ENCODE data around the gene CIDEA. TPM values are rescaled to one million over a fixed set of nuclear protein-coding genes. Genes with fewer than 3 reads are reported as not detected.

Gene CIDEA
- total RNA-seq, 4 donors from 2014 or later, result 0.31 to 5.1 (median 0.59) TPM; not detected in 1

DNA sequence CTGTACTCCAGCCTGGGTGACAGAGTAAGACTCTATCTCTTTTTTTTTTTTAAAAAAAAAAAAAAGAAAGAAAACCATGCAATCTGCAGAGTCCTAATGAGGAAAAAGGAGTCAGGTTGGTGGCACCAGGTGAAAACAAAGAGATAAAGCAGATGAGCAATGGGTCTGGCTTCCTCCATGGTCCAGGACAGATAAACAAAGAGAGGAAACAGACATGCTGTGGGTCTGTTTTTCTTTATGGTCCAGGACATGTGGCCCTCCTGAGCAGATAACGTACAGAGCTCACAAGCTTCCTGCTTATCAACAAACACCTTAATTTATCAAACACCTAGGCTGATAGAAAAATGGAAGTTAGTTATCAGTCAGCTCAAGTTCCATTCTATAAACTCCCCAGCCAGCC, 29.5 kb downstream of the CIDEA start:
- H3K27me3 ChIP-seq, result no peaks in the 10 kb centered on the region
- H3K4me1 ChIP-seq, result peaks cover 0 to 57% (median 13%) of the 10 kb centered on the region in 3 donors
- H3K4me3 ChIP-seq, result no peak overlapping the region
- H3K36me3 ChIP-seq, result no peaks in the 10 kb centered on the region
- TF ChIP-seq, protein P1, sequence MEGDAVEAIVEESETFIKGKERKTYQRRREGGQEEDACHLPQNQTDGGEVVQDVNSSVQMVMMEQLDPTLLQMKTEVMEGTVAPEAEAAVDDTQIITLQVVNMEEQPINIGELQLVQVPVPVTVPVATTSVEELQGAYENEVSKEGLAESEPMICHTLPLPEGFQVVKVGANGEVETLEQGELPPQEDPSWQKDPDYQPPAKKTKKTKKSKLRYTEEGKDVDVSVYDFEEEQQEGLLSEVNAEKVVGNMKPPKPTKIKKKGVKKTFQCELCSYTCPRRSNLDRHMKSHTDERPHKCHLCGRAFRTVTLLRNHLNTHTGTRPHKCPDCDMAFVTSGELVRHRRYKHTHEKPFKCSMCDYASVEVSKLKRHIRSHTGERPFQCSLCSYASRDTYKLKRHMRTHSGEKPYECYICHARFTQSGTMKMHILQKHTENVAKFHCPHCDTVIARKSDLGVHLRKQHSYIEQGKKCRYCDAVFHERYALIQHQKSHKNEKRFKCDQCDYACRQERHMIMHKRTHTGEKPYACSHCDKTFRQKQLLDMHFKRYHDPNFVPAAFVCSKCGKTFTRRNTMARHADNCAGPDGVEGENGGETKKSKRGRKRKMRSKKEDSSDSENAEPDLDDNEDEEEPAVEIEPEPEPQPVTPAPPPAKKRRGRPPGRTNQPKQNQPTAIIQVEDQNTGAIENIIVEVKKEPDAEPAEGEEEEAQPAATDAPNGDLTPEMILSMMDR (IDR thresholded peaks at IDR 0.05), result no peak
- no peak for TF ChIP-seq POLR2AphosphoS5 (IDR thresholded peaks at IDR 0.05)
- no peak for TF ChIP-seq EP300 (IDR thresholded peaks at IDR 0.05)
- no peak for TF ChIP-seq POLR2A (IDR thresholded peaks at IDR 0.05)
- no peaks in the 10 kb centered on the region for H3K9me3 ChIP-seq
- ATAC-seq, result no peak
- 71 to 80% methylated on average over 1 of the region's 1 CpG for WGBS, 2 donors (ENCODE audit: low coverage in 1 of 2)
- peak overlapping the region in 3 of 4 donors; percentile 35 to 93 (median 38) for H3K27ac ChIP-seq

DNA sequence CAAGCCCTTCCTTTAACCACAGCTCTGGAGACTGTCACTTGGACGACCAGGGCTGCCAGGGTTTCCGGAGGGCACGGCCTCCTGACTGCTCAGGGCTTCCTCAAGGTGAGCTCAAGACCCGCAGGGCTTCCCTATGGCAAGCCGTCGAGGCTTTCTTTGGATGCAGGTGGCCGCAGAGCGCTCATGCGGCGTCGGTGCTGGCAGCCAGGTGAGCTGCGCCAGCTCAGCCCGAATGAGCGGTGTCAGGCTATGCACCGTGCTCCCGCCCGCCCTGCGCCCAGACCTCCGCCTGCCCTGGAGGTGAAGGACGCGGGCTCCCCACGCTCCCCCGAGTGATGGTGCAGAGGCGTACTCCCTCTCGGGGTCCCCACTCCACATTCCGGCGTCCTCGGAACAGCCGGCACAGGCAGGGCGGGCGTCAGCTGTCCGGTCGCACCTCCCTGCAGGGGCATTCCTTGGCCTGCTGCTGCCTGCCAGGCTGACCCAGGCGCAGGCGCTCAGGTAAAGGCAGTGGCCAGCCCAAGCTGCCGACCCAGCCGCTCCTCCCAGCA, 33.0 kb downstream of the CIDEA start:
- ATAC-seq, result peak; percentile 56
- WGBS, 2 donors (ENCODE audit: low coverage in 1 of 2), result no CpG with 5 or more reads among the region's 37 CpGs
- Histone ChIP-seq H3K27me3 (no peaks in the 10 kb centered on the region), H3K9me3 (no peaks in the 10 kb centered on the region), H3K27ac (peak overlapping the region; percentile 81 to 94 (median 92)), H3K36me3 (no peaks in the 10 kb centered on the region), H3K4me3 (peak overlapping the region; percentile 44 to 58), H3K4me1 (peaks cover 0 to 33% (median 13%) of the 10 kb centered on the region in 3 donors)
- TF ChIP-seq EP300 (IDR thresholded peaks at IDR 0.05), result no peak

DNA sequence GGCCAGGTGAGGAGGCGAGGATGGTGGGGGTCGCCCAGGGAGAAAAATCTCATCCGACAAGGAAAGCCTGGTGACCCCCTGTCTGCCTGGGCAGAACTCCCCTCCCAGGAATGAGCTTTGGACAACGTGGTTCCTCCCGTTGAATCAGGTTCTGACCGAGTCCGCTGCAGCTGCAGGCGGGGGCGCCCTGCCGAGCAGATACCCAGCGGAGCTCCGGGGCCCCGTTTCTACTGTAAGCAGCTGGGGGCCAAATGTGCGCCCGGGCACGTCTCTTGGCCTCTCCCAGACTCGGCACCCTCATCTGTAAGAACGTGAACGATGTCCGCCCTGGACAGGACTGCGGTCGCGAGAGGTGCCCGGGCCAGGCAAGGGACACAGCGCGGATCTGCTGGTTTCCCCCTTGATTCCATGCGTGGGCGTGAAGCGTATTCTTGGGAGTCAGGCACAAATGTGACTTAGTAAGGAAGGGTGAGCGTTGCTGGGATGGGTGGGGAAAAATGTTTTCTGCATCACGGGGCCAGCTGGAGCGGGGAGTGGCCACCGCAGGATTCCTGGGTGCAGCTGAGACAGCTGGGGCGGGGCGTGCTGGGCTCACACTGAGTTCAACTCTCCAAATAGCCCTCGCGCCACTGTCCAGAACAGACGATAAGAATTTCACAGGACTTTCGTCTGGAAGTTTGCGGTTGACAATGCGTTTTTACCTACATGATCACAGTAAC, 33.7 kb downstream of the CIDEA start:
- Histone ChIP-seq H3K4me1 (peaks cover 0 to 26% (median 13%) of the 10 kb centered on the region in 3 donors), H3K36me3 (no peaks in the 10 kb centered on the region), H3K4me3 (peak overlapping the region; percentile 44 to 58), H3K27ac (peak overlapping the region; percentile 81 to 94 (median 92)), H3K9me3 (no peaks in the 10 kb centered on the region), H3K27me3 (no peaks in the 10 kb centered on the region)
- peak; percentile 97 for ATAC-seq
- WGBS, 2 donors (ENCODE audit: low coverage in 1 of 2), result 0% methylated on average over 4 to 16 of the region's 41 CpGs
- TF ChIP-seq POLR2A (IDR thresholded peaks at IDR 0.05) (peak; percentile 57 to 63), POLR2AphosphoS5 (IDR thresholded peaks at IDR 0.05) (peak; percentile 94), EP300 (IDR thresholded peaks at IDR 0.05) (no peak)
- TF ChIP-seq, protein P1 (IDR thresholded peaks at IDR 0.05), result no peak

DNA sequence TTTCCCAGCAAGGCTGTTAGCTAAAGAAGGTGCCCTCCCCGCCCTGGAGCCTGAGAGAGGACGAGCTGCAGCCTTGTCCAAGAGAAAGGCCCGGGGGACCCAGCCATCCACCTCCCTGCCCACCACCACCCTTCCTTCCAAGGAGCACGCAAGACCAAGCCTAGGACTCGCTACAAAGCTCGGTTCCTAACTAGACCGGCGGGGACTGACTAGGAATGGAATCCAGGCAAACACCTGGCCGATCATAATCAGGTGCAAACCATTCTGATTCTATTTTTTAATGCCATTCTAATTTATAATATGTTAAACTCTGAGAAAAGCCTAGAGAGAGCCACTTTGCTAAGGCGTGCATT, 34.2 kb downstream of the CIDEA start:
- H3K36me3 ChIP-seq, result no peaks in the 10 kb centered on the region
- H3K4me3 ChIP-seq, result peak overlapping the region; percentile 44 to 58
- TF ChIP-seq EP300 (IDR thresholded peaks at IDR 0.05) (no peak), POLR2A (IDR thresholded peaks at IDR 0.05) (no peak), POLR2AphosphoS5 (IDR thresholded peaks at IDR 0.05) (no peak)
- TF ChIP-seq, protein P1 (IDR thresholded peaks at IDR 0.05), result no peak
- H3K27me3 ChIP-seq, result no peaks in the 10 kb centered on the region
- peak overlapping the region; percentile 81 to 94 (median 92) for H3K27ac ChIP-seq
- H3K4me1 ChIP-seq, result peaks cover 0 to 21% (median 13%) of the 10 kb centered on the region in 3 donors
- no peaks in the 10 kb centered on the region for H3K9me3 ChIP-seq
- ATAC-seq, result no peak
- WGBS, 2 donors (ENCODE audit: low coverage in 1 of 2), result 11 to 14% methylated on average over 6 to 8 of the region's 10 CpGs

DNA sequence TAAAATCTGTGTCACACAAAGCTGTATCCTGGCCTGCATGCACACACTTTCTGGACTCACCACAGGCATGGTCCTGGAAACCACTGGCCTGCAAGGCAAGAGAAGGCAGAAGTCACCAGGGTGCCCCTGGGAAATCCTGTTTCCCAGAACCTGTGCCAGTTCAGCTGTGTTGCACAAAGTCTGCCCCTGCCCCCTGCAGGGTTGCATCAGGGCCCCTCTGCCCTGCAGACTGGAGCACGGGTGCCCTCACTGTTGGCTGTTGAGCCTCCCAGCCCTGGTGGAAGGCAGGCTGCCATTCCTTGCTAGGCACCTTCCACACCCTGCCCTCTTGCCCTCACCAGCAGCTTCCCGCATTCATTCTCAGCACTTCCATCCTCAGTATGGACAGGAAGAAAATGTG, 35.9 kb downstream of the CIDEA start:
- Histone ChIP-seq H3K27me3 (no peaks in the 10 kb centered on the region), H3K9me3 (no peaks in the 10 kb centered on the region), H3K4me1 (peaks cover 0 to 21% (median 13%) of the 10 kb centered on the region in 3 donors), H3K36me3 (no peaks in the 10 kb centered on the region), H3K4me3 (no peak overlapping the region), H3K27ac (no peak overlapping the region)
- WGBS, 2 donors (ENCODE audit: low coverage in 1 of 2), result 100% methylated on average over 1 of the region's 2 CpGs; no CpG with 5 or more reads in 1 of the 2 donors
- TF ChIP-seq, protein P1 (IDR thresholded peaks at IDR 0.05), result no peak
- TF ChIP-seq EP300 (IDR thresholded peaks at IDR 0.05), result no peak
- no peak for TF ChIP-seq POLR2A (IDR thresholded peaks at IDR 0.05)
- TF ChIP-seq POLR2AphosphoS5 (IDR thresholded peaks at IDR 0.05), result no peak
- ATAC-seq, result no peak

Measured in gastroesophageal sphincter (tissue), 4 donors.